ENCODE data around the gene ASPHD2. TPM values are rescaled to one million over a fixed set of nuclear protein-coding genes. Genes with fewer than 3 reads are reported as not detected.

Gene ASPHD2
- total RNA-seq, 1 donor from 2014 or later = 7.3 TPM

- H3K4me3 ChIP-seq (ENCODE audit: low read depth, low read length) = no peak overlapping the region
- TF ChIP-seq, protein P1, sequence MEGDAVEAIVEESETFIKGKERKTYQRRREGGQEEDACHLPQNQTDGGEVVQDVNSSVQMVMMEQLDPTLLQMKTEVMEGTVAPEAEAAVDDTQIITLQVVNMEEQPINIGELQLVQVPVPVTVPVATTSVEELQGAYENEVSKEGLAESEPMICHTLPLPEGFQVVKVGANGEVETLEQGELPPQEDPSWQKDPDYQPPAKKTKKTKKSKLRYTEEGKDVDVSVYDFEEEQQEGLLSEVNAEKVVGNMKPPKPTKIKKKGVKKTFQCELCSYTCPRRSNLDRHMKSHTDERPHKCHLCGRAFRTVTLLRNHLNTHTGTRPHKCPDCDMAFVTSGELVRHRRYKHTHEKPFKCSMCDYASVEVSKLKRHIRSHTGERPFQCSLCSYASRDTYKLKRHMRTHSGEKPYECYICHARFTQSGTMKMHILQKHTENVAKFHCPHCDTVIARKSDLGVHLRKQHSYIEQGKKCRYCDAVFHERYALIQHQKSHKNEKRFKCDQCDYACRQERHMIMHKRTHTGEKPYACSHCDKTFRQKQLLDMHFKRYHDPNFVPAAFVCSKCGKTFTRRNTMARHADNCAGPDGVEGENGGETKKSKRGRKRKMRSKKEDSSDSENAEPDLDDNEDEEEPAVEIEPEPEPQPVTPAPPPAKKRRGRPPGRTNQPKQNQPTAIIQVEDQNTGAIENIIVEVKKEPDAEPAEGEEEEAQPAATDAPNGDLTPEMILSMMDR (conservative IDR thresholded peaks at IDR 0.05; ENCODE audit: low read depth, low read length) = no peak
- DNase-seq (ENCODE audit: low read depth) = no peak
Observed at GRCh38 chr22:26391091-26391490, 38.0 kb upstream of the ASPHD2 start.

DNA sequence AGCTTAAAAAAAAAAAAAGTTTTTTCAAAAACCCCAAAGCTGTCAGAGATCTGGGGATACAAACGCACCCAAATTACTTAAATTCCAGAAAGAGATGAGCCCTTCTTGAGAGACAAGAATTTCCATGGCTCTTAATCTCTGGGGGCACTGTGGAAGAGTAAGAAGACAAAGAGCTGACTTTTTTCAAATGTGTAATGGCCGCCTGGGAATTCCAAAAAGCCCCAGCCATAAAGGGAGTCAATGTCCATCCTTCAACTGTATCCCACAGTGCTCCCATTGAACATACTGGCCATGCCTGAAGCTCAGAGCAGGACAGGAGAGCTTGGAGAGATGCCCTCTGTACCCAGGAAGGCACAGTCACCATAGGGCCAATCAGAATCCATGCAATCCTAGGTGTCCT is 37.4 kb upstream of the ASPHD2 start:
- DNase-seq (ENCODE audit: low read depth) = no peak
- no peak overlapping the region for H3K4me3 ChIP-seq (ENCODE audit: low read depth, low read length)
- TF ChIP-seq, protein P1 (conservative IDR thresholded peaks at IDR 0.05; ENCODE audit: low read depth, low read length) = no peak

DNA sequence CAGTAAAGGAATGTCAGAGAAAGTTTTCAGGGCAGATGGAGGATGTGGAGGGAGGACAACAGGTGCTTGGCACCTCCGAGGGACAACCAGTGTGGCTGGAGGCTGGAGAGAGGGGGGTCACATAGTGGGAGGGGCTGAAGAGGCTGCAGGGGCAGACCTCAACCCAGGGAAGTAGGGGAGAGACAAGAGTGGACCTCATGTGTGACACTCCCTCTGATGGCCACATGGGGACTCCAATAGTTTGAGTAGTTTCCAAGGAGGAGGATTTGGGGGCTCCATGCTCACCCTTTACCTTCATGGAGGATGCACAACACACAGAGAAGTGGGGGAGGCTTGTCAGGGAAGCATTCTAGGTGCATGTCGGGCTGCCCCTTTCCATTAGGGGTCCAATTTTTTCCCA is 35.1 kb upstream of the ASPHD2 start:
- no peak for DNase-seq (ENCODE audit: low read depth)
- no peak overlapping the region for H3K4me3 ChIP-seq (ENCODE audit: low read depth, low read length)
- TF ChIP-seq, protein P1 (conservative IDR thresholded peaks at IDR 0.05; ENCODE audit: low read depth, low read length) = peak; percentile 27

- TF ChIP-seq, protein P1 (conservative IDR thresholded peaks at IDR 0.05; ENCODE audit: low read depth, low read length) = no peak
- no peak for DNase-seq (ENCODE audit: low read depth)
- H3K4me3 ChIP-seq (ENCODE audit: low read depth, low read length) = no peak overlapping the region
Observed at GRCh38 chr22:26394777-26395176, 34.3 kb upstream of the ASPHD2 start.

- TF ChIP-seq, protein P1 (conservative IDR thresholded peaks at IDR 0.05; ENCODE audit: low read depth, low read length) = no peak
- DNase-seq (ENCODE audit: low read depth) = no peak
- H3K4me3 ChIP-seq (ENCODE audit: low read depth, low read length) = no peak overlapping the region
Observed at GRCh38 chr22:26395926-26396325, 33.1 kb upstream of the ASPHD2 start.

GRCh38 chr22:26398741-26399153 is 30.3 kb upstream of the ASPHD2 start:
- TF ChIP-seq, protein P1 (conservative IDR thresholded peaks at IDR 0.05; ENCODE audit: low read depth, low read length) = peak; percentile 82
- H3K4me3 ChIP-seq (ENCODE audit: low read depth, low read length) = no peak overlapping the region
- no peak for DNase-seq (ENCODE audit: low read depth)

DNA sequence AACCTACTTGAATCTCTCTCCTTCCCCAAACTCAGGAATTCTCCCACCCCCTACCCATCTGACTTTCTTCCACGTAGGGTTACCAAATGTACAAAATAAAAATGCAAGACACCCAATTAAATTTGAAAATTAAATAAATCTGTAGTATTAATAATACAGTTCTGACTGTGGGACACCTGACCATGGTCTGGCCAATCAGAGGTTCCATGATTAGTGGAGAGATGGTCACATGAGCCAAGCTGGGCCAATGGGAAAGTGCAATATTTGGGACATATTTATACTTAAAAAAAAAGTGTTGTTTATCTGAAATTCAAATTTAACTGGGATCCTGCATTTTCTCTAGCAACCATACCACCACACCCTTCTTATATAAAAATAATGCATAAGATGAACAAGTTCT is 29.8 kb upstream of the ASPHD2 start:
- DNase-seq (ENCODE audit: low read depth) = no peak
- no peak overlapping the region for H3K4me3 ChIP-seq (ENCODE audit: low read depth, low read length)
- TF ChIP-seq, protein P1 (conservative IDR thresholded peaks at IDR 0.05; ENCODE audit: low read depth, low read length) = no peak
